GM18858 (cell line): ENCODE data around the gene ZDHHC12.
"Not testable (repeated sequence)": the region's sequence is repeated elsewhere in the genome, so short reads cannot be mapped to it uniquely, and the experiment has no call there.

ENCODE experiments used
- ATAC-seq: cut with Tn5 transposase; IDR thresholded peaks from one replicate; pipeline ENCODE4 v1.9.1; 2021; ENCODE audit not compliant: unreplicated experiment

Gene ZDHHC12

DNA sequence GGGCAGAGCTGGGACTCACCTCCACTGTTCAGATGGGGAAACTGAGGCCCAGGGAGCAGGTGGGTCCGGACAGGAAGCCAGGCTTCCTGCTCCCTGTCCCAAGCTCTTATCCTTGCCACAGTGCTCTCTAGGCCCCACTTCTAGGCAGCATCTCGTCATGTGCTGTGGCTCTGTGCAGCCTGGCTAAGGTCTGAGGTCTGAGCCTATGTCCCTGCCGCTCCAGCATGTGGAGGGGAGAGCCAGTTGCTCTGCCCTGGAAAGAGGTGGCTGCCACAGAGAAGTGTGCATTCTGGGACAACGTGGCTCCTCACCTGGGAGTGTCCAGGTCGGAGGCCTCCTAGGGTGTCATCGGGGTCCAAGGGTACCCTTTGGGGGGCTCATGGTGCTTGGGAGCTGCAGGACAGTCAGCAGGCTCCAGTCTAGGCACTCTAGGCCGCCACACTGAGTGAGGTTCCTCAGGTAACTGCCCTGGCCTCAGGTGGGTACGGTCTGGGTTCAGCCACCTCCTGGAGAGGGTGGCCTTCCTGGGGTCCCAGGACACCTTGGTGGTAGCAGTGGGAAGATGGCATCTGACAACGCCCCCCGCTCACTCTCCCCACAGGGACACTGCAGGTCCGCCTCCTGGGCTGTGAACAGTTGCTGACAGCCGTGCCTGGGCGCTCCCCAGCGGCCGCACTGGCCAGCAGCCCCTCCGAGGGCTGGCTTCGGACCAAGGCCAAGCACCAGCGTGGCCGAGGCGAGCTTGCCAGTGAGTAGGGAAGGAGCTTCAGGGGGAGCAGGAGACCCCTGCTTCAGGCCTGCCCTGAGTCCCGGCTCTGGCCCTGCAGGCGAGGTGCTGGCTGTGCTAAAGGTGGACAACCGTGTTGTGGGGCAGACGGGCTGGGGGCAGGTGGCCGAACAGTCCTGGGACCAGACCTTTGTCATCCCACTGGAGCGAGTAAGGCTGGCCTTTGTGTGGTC, 11.2 kb downstream of the ZDHHC12 start:
- ATAC-seq, result no peak

GRCh38 chr9:128707446-128707845, 16.5 kb downstream of the ZDHHC12 start:
- ATAC-seq, result no peak

DNA sequence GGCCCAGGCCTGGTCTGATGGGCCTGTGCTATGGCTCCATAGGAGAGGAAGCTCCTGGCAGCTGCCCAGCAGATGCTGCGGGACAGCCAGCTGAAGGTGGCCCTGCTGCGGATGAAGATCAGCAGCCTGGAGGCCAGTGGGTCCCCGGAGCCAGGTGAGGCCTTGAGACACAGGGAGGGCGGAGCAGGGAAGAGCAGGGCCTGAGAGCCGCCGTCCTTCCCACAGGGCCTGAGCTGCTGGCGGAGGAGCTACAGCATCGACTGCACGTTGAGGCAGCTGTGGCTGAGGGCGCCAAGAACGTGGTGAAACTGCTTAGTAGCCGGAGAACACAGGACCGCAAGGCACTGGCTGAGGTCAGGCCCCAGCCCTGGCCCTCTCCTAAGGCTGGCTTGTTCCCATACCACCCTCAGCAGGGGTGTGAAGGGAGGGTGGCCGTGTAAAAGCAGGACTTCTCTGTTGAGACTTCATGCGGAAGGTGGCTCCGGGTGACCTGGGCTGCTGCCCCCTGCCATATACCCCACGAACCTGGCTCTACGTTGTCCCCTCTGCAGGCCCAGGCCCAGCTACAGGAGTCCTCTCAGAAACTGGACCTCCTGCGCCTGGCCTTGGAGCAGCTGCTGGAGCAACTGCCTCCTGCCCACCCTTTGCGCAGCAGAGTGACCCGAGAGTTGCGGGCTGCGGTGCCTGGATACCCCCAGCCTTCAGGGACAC, 17.1 kb downstream of the ZDHHC12 start:
- ATAC-seq, result no peak

DNA sequence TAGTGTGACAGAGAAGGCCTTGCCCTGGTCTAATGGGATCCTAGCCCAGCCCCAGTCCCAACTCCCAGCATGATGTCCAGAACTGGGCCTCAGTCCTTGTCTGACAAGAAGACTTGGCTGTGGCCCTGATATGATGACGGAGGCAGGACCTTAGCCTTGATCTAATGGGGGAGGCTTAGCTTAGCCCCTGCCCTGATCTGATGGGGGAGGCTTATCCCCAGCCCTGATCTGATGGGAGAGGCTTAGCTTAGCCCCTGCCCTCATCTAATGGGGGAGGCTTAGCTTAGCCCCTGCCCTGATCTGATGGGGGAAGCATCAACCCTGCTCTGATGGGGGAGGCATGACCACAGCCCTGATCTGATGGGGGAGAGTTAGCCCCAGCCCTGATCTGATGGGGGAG, 17.9 kb downstream of the ZDHHC12 start:
- no peak for ATAC-seq

- no peak for ATAC-seq
Measured at GRCh38 chr9:128705051-128705965, 18.6 kb downstream of the ZDHHC12 start.

DNA sequence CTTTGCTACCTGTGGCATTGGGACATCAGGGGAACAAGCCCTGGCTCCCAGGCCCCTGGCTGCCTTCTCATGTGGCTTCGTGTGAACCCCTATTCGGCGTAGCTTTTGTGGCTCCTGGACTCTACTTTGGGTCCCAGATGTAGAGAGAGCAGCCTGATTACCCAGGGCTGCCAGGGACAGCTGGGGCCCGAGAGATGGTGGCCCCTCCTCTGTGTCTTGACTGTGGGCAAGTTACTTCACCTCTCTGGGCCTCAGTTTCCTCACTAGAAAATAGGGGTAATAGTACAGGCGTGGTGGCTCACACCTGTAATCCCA, 19.6 kb downstream of the ZDHHC12 start:
- no peak for ATAC-seq

GRCh38 chr9:128703616-128704355, 20.1 kb downstream of the ZDHHC12 start:
- ATAC-seq, result no peak

DNA sequence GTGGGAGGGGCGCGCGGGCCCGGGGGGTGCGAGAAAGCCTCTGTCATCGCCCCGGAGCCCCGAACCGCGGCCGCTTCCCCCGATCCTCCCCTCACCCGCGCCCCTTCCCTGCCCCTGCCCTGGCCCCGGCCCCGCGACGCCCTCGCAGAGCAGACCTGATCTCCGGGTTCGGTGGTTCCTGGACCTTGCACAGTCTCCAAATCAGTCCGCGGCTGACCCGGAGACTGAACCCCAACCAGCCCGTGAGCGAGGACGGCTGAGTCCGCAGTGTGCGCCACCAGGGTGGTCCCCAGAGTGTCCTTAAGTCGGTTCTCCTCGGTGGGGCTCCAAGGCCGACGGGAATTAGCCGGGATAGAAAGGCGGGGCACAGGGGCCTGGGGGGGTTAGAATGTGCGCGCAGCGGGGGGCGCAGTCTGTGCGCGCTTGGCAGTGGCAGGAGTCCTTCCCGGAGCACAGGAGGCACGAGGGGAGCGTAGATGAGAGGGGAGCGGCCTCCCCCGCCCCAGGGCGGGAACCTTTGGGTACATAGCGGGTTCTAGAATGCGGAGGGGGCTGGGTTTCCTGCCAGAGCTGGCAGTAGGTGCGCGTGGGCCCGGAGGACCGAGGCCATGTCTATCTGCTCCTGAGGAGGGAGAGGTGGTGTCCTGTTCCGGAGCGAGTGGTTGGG, 20.8 kb downstream of the ZDHHC12 start:
- peak; percentile 18 for ATAC-seq

GRCh38 chr9:128702445-128702948, 21.4 kb downstream of the ZDHHC12 start, which contains the start of gene PKN3:
Gene PKN3, plus strand, starts transcription at chr9:128702503. Its CDS starts 413 bp downstream, at chr9:128702916.
- peak; percentile 47 for ATAC-seq

DNA sequence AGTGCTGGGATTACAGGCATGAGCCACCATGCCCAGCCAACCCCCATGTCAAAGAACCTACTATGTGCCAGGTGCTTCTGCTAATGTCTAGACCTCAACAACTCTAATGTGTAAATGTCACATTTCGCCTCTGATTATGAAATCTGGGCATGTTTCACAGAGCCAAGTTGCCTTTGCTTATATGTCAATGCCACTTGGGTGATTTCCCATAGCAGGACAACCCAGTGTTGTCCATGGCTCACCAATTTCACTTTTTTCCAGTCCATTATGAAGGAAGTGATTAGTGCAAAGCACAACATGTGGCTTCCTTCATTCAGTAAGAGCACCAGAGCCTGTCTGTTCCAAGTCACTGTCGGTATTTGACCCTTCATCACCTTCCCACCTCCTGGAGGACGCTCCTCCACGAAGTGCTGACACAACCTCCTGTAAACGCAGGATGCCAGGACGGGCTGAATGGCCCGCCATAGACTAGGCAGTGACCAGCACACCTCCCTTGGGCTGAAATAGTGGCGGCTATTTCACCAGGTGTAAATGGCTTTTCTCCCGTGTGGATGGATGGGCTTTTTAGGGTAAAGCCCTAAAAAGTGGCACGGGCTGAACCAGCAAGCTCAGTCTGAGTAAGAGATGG, 22.6 kb downstream of the ZDHHC12 start:
- ATAC-seq, result no peak

- not testable (repeated sequence) for ATAC-seq
Measured at GRCh38 chr9:128699096-128699795, 24.7 kb downstream of the ZDHHC12 start.

- no peak for ATAC-seq
Measured at GRCh38 chr9:128696923-128697707, 26.8 kb downstream of the ZDHHC12 start.

DNA sequence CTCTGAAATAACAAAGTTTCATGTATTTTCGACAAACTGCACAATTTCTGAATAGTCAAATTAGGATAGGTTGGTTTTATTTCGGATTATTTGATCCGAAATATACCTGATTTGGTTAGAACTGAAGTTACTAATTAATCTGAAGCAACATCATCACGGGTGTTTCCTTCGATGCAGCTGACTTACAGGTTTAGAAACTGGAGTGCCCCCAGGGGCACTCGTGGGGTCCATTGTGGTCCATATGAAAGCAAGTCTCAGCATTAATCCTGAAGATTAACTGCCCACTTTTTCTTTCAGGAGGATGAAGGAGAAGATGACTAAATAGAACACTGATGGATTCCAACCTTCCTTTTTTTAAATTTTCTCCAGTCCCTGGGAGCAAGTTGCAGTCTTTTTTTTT, 29.6 kb downstream of the ZDHHC12 start:
- no peak for ATAC-seq

- not testable (repeated sequence) for ATAC-seq
Measured at GRCh38 chr9:128693738-128694137, 30.2 kb downstream of the ZDHHC12 start.

GRCh38 chr9:128690684-128691034, 33.3 kb downstream of the ZDHHC12 start:
- no peak for ATAC-seq

DNA sequence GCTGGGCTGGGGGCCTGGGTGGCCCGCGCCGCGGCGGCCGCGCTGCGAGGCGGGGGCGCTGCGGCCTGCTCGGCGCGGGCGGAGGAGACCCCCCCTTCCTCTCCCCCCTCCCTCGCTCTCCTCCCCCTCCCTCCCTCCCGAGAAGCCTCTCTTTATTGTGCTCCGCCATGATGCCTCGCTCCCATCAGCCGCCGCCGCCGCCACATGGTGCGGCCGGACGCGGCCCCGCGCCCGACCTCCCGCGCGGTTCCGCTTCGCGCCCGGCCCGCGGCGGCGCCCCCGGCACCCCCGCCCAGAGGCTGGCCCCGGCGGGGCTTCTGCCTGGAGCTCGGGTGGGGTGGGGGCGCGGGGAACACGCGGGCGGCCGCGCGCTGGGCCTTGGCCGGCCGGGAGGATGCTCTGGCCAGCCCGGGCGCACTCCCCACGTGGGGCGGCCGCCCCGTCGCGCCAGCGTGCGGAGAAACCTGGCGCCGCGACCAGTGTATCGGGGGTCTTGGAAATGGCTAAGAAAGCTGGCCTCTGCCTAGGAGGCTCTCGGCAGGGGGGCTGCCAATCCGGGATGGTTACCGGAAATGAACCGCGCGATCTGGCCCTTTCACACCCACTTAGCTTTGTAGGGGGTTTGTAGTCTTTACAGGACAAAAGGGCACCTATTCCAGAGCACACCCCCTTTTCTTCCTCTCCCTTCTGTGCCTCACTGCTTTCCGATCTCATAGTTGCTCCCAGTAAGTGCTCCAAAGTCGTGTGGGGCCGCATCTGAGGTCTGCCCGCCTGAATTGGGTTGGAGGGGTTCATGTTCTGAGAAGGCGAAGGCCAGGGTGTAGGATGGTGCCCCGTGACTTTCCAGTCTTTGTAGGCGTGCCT, 33.9 kb downstream of the ZDHHC12 start:
- ATAC-seq, result no peak

DNA sequence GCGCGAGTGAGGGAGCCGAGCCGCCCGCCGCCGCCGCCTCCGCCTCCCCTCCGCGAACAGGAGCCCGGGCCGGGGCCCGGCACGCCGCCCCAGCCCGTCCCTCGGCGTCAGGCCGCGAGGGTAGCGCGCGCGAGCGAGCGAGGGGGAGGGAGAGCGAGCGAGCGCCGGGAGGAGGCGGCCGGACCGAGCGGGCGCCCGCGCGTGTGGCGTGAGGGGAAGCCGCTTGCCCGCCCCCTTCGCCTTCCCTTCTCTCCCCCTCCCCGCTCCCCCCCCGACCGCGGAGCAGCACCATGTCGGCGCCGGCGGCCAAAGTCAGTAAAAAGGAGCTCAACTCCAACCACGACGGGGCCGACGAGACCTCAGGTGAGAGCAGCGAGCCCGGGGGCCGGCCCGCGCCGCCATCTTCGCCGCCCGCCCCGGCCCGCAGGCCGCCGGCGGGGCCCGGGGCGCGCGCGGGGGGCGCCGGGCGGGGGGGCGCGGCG, 34.6 kb downstream of the ZDHHC12 start:
- ATAC-seq, result no peak
